HAP-1 (cell line): Measurements from ENCODE around the gene NEIL1.
A peak's percentile ranks its signal among the peaks of the same experiment; 100 is the strongest.
"Not testable (repeated sequence)": the region's sequence is repeated elsewhere in the genome, so short reads cannot be mapped to it uniquely, and the experiment has no call there.

Source experiments
- DNase-seq, 2 experiments: peaks; one replicate each; pipeline ENCODE4 v3.0.0-alpha.2; 2016 to 2020; ENCODE audit warnings: low spot score in 2 of 2
- H3K27me3 ChIP-seq: fragments of 250-450 bp; sonication (Bioruptor Pico); 2 replicates; pipeline ENCODE4 v1.5.1; 2020; ENCODE audit warnings: low read depth, mild to moderate bottlenecking, moderate library complexity
- H3K36me3 ChIP-seq: fragments of 250-450 bp; sonication (Bioruptor Pico); replicated peaks from 2 replicates; pipeline ENCODE4 v1.5.1; 2020; ENCODE audit warnings: mild to moderate bottlenecking
- H3K4me1 ChIP-seq: fragments of 250-450 bp; sonication (Bioruptor Pico); 2 replicates; pipeline ENCODE4 v1.5.1; 2020; ENCODE audit warnings: mild to moderate bottlenecking
- H3K4me3 ChIP-seq: fragments of 250-450 bp; sonication (Bioruptor Pico); 2 replicates; pipeline ENCODE4 v1.5.1; 2020; ENCODE audit warnings: mild to moderate bottlenecking, moderate library complexity
- H3K9me3 ChIP-seq: fragments of 250-450 bp; sonication (Bioruptor Pico); 2 replicates; pipeline ENCODE4 v1.5.1; 2020; ENCODE audit warnings: mild to moderate bottlenecking, moderate library complexity
- in situ Hi-C: fragments of 300-500 bp; cut with MboI; formaldehyde crosslinking; loops from 3 replicates; pipeline ENCODE4 v1.14.3; 2020; ENCODE audit warnings: low sequenced_read_pairs, inconsistent platforms, mixed read lengths

NEIL1 gene

GRCh38 chr15:75319231-75319897, 27.5 kb upstream of the NEIL1 start:
- H3K9me3 ChIP-seq, H3K27me3 ChIP-seq, H3K36me3 ChIP-seq, H3K4me1 ChIP-seq, H3K4me3 ChIP-seq: not testable (repeated sequence)
- peak in 1 of 2 experiments; percentile 1 for DNase-seq
- in situ Hi-C loops, result loop anchor here (5.0 to 25.0 kb wide), 2 partner anchors 87 to 507 kb away; partner anchors contain the start of gene LMAN1L

DNA sequence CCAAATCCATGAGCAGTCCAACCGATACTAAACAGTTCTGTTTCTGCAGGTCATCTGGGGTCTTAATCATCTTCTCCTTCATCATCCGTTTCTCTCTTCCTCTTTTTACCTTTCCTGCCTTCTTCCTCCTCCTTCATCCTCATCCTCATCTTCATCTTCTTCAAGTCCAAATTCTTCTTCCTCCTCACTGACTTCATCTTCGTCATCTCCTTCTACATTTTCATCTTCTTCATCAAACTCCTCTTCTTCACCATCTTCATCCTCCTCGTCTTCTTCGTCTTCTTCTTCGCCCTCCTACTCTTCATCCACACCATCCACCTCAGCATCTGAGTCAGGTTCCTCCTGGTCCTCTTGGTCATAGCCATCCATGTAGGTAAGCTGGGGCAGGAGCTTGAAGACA, 25.1 kb upstream of the NEIL1 start:
- no peak overlapping the region for H3K4me3 ChIP-seq
- in situ Hi-C loops, result loop anchor here (25.0 kb wide), 1 partner anchor 509 kb away; the partner anchor contains the start of gene LMAN1L
- 0 out of 2 replicates have a peak, but pooled peaks cover 2% of the 10 kb centered on the region for H3K27me3 ChIP-seq
- no peaks in the 10 kb centered on the region for H3K36me3 ChIP-seq
- peaks cover 2% of the 10 kb centered on the region; the same call in 1 of the 2 replicates for H3K9me3 ChIP-seq
- DNase-seq, result no peak
- H3K4me1 ChIP-seq, result no peaks in the 10 kb centered on the region

DNA sequence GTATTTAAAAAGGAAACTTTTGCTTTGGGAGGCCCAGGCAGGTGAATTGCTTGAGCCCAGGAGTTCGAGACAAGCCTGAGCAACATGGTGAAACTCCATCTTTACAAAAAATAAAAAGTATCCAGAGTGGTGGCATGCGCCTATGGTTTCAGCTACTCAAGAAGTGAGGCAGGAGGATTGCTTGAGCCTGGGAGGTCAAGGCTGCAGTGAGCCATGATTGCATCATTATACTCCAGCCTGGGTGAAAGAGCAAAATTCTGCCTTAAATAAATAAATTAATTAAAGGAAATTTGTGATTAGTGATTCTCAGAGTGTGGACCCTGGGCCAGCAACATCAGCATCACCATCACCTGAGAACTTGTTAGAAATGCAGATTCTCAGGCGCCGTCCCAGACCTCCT, 20.9 kb upstream of the NEIL1 start:
- in situ Hi-C loops, result no loop called here

DNA sequence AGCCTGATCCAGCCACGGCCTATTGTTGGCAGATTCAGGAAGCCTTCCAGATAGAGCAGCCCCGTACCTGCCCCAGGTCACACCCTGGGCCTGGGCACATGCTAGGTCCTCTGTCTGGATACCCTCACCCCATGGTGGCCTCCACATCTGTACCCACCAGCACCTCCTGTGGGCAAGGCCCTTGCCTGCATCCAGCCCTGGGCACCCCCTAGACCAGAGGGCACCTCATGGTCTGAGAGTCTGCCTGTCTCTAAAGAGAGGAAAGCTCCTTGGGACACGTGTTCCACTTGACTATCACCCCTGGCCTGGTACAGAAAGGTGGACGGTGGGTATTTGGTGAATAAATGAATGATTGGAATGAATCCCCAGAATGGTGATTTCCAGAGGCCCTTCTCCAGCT, 19.8 kb upstream of the NEIL1 start:
- no peaks in the 10 kb centered on the region for H3K36me3 ChIP-seq
- in situ Hi-C loops, result no loop called here
- no peak for DNase-seq
- H3K4me1 ChIP-seq, result no peaks in the 10 kb centered on the region
- no peaks in the 10 kb centered on the region for H3K9me3 ChIP-seq
- 0 out of 2 replicates have a peak, but pooled peaks cover 2% of the 10 kb centered on the region for H3K27me3 ChIP-seq
- H3K4me3 ChIP-seq, result no peak overlapping the region

More for the DNA sequence above, 20.9 kb upstream of the NEIL1 start:
- H3K4me1 ChIP-seq, result no peaks in the 10 kb centered on the region
- H3K9me3 ChIP-seq, result peaks cover 2% of the 10 kb centered on the region; the same call in 1 of the 2 replicates
- no peaks in the 10 kb centered on the region for H3K36me3 ChIP-seq
- H3K27me3 ChIP-seq, result 0 out of 2 replicates have a peak, but pooled peaks cover 2% of the 10 kb centered on the region
- no peak for DNase-seq
- H3K4me3 ChIP-seq, result no peak overlapping the region

GRCh38 chr15:75327491-75327890, 19.3 kb upstream of the NEIL1 start:
- Histone ChIP-seq H3K36me3 (no peaks in the 10 kb centered on the region), H3K9me3 (no peaks in the 10 kb centered on the region), H3K27me3 (no peaks in the 10 kb centered on the region), H3K4me1 (no peaks in the 10 kb centered on the region), H3K4me3 (no peak overlapping the region)
- DNase-seq, result no peak
- in situ Hi-C loops, result no loop called here

- in situ Hi-C loops, result no loop called here
- H3K9me3 ChIP-seq, result no peaks in the 10 kb centered on the region
- H3K4me3 ChIP-seq, result no peak overlapping the region
These were observed 18.1 kb upstream of the NEIL1 start for GRCh38 chr15:75328493-75329314.

GRCh38 chr15:75329571-75329970, 17.3 kb upstream of the NEIL1 start:
- Histone ChIP-seq H3K9me3 (no peaks in the 10 kb centered on the region), H3K4me1 (no peaks in the 10 kb centered on the region), H3K36me3 (no peaks in the 10 kb centered on the region), H3K27me3 (no peaks in the 10 kb centered on the region), H3K4me3 (no peak overlapping the region)
- DNase-seq, result no peak
- in situ Hi-C loops, result no loop called here

More at GRCh38 chr15:75328493-75329314, 18.1 kb upstream of the NEIL1 start:
- no peaks in the 10 kb centered on the region for H3K27me3 ChIP-seq
- no peaks in the 10 kb centered on the region for H3K4me1 ChIP-seq
- no peaks in the 10 kb centered on the region for H3K36me3 ChIP-seq
- DNase-seq, result no peak

DNA sequence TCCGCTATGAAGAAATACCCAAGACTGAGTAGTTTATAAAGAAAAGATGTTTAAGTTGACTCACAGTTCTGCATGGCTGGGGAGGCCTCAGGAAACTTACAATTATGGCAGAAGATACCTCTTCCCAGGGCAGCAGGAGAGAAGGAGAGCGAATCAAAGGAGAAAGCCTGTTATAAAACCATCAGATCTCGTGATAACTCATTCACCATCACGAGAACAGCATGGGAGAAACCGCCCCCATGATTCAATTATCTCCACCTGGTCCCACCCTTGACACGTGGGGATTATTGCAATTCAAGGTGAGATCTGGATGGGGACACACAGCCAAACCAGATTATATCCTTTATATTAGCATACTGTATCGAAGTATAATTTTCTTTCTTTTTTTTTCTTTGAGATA, 14.7 kb upstream of the NEIL1 start:
- DNase-seq, H3K9me3 ChIP-seq, H3K27me3 ChIP-seq, H3K36me3 ChIP-seq, in situ Hi-C loops, H3K4me3 ChIP-seq: not testable (repeated sequence)
- peaks cover 13% of the 10 kb centered on the region for H3K4me1 ChIP-seq

GRCh38 chr15:75333654-75334419, 13.0 kb upstream of the NEIL1 start:
- DNase-seq, H3K36me3 ChIP-seq, H3K4me3 ChIP-seq, in situ Hi-C loops, H3K27me3 ChIP-seq, H3K9me3 ChIP-seq: not testable (repeated sequence)
- H3K4me1 ChIP-seq, result peaks cover 13% of the 10 kb centered on the region

GRCh38 chr15:75335313-75335704, 11.5 kb upstream of the NEIL1 start:
- H3K4me3 ChIP-seq, result peak overlapping the region; percentile 78
- in situ Hi-C loops, result no loop called here
- H3K9me3 ChIP-seq, result no peaks in the 10 kb centered on the region
- H3K4me1 ChIP-seq, result peaks cover 13% of the 10 kb centered on the region
- H3K36me3 ChIP-seq, result peaks cover 19% of the 10 kb centered on the region
- DNase-seq, result no peak
- H3K27me3 ChIP-seq, result no peaks in the 10 kb centered on the region

- in situ Hi-C loops, result no loop called here
- peaks cover 13% of the 10 kb centered on the region for H3K4me1 ChIP-seq
These were observed 11.0 kb upstream of the NEIL1 start, which contains the start of gene COMMD4 for GRCh38 chr15:75335705-75336355. Gene COMMD4, plus strand, starts transcription at chr15:75336063. Its CDS starts 27 bp downstream, at chr15:75336090.

GRCh38 chr15:75338661-75339240, 8.1 kb upstream of the NEIL1 start:
- no peaks in the 10 kb centered on the region for H3K9me3 ChIP-seq
- H3K4me3 ChIP-seq, result no peak overlapping the region
- H3K27me3 ChIP-seq, result no peaks in the 10 kb centered on the region
- in situ Hi-C loops, result no loop called here
- peaks cover 13% of the 10 kb centered on the region for H3K4me1 ChIP-seq
- peaks cover 28% of the 10 kb centered on the region for H3K36me3 ChIP-seq
- no peak for DNase-seq

More at GRCh38 chr15:75335705-75336355, 11.0 kb upstream of the NEIL1 start, which contains the start of gene COMMD4:
- Histone ChIP-seq H3K9me3 (no peaks in the 10 kb centered on the region), H3K4me3 (peak within 1 kb of the TSS; percentile 78), H3K27me3 (no peaks in the 10 kb centered on the region), H3K36me3 (peaks cover 21% of the 10 kb centered on the region)
- DNase-seq, result peak; percentile 98 to 100
